IMR-90 (cell line): Measurements from ENCODE around the gene SHISA6. TPM values are rescaled to one million over a fixed set of nuclear protein-coding genes. Genes with fewer than 3 reads are reported as not detected.

Source experiments
- ATAC-seq: fragments of 200-7000 bp; cut with Tn5 transposase; 2 replicates; pipeline ENCODE4 v1.9.1; 2020; ENCODE audit warnings: low read depth, mild to moderate bottlenecking, moderate library complexity
- BruUV-seq: library from RNA; stranded (reverse); fragments of 400-500 nt; replicated peaks from 2 replicates; lab custom pipeline; 2021; lab: Mats Ljungman, UMichigan
- CTCF ChIA-PET: fragments of 300-600 bp; formaldehyde crosslinking; extraction: SDS; loops from one replicate; lab custom pipeline; 2021; ENCODE audit warnings: antibody characterized with exemption; lab: Yijun Ruan, JAX
- POLR2A ChIA-PET: fragments of 300-600 bp; sonication (Branson Sonifier 250); formaldehyde crosslinking; loops from one replicate; lab custom pipeline; 2022; ENCODE audit warnings: antibody characterized with exemption; ENCODE audit not compliant: unreplicated experiment; lab: Charles Lee
- DNase-seq: peaks from one replicate; pipeline ENCODE4 v3.0.0; 2013
- H2AFZ ChIP-seq: replicated peaks from 2 replicates; pipeline ENCODE3; 2013; ENCODE audit warnings: low read length, mild to moderate bottlenecking; ENCODE audit not compliant: poor library complexity
- H2AK5ac ChIP-seq: 2 replicates; pipeline ENCODE4 v1.6.1; 2013; ENCODE audit warnings: low read depth, low read length, inconsistent platforms
- H2AK9ac ChIP-seq: replicated peaks from 2 replicates; pipeline ENCODE3; 2013; ENCODE audit warnings: mild to moderate bottlenecking, low read depth, low read length, moderate library complexity; ENCODE audit not compliant: poor library complexity
- H2BK120ac ChIP-seq: 2 replicates; pipeline ENCODE4 v1.6.1; 2013; ENCODE audit warnings: low read depth, low read length, inconsistent platforms
- H2BK15ac ChIP-seq: 3 replicates; pipeline ENCODE4 v1.6.1; 2013; ENCODE audit warnings: low read depth, low read length, inconsistent platforms
- H2BK20ac ChIP-seq: 2 replicates; pipeline ENCODE4 v1.6.1; 2013; ENCODE audit warnings: low read depth, mild to moderate bottlenecking, inconsistent platforms, low read length, moderate library complexity
- H2BK5ac ChIP-seq: 2 replicates; pipeline ENCODE4 v1.6.1; 2013; ENCODE audit warnings: mild to moderate bottlenecking, low read depth, low read length, inconsistent platforms; ENCODE audit not compliant: poor library complexity, severe bottlenecking
- H3K14ac ChIP-seq: replicated peaks from 2 replicates; pipeline ENCODE4 v1.6.1; 2013; ENCODE audit warnings: low read depth, low read length, inconsistent platforms
- H3K18ac ChIP-seq: 2 replicates; pipeline ENCODE4 v1.6.1; 2013; ENCODE audit warnings: low read depth, low read length, control low read depth
- H3K23ac ChIP-seq: 2 replicates; pipeline ENCODE4 v1.6.1; 2013; ENCODE audit warnings: low read depth, low read length, inconsistent platforms
- H3K27ac ChIP-seq: 2 replicates; pipeline ENCODE4 v1.5.1; 2013; ENCODE audit warnings: mild to moderate bottlenecking, control low read depth, low read length; ENCODE audit not compliant: insufficient read depth
- H3K27me3 ChIP-seq: 2 replicates; pipeline ENCODE4 v1.6.1; 2013; ENCODE audit warnings: low read length; ENCODE audit not compliant: control insufficient read depth, insufficient read depth
- H3K36me3 ChIP-seq: 2 replicates; pipeline ENCODE4 v1.6.1; 2013; ENCODE audit warnings: low read length, mixed read lengths; ENCODE audit not compliant: control insufficient read depth, insufficient read depth
- H3K4ac ChIP-seq: 2 replicates; pipeline ENCODE4 v1.6.1; 2013; ENCODE audit warnings: low read depth, low read length, inconsistent platforms
- H3K4me1 ChIP-seq: 2 replicates; pipeline ENCODE4 v1.6.1; 2013; ENCODE audit warnings: low read length, mixed read lengths; ENCODE audit not compliant: control insufficient read depth, insufficient read depth
- H3K4me2 ChIP-seq: 2 replicates; pipeline ENCODE4 v1.6.1; 2013; ENCODE audit warnings: low read depth, mild to moderate bottlenecking, control low read depth, low read length, moderate library complexity
- H3K4me3 ChIP-seq: 2 replicates; pipeline ENCODE4 v1.5.1; 2013; ENCODE audit warnings: low read depth, mild to moderate bottlenecking, control low read depth, low read length, moderate library complexity; ENCODE audit not compliant: insufficient read depth
- H3K56ac ChIP-seq: 2 replicates; pipeline ENCODE4 v1.6.1; 2013; ENCODE audit warnings: low read length, inconsistent platforms; ENCODE audit not compliant: insufficient read depth; ENCODE audit errors: extremely low read depth
- H3K79me1 ChIP-seq, 2 experiments: 2 replicates each; pipeline ENCODE4 v1.6.1; 2013; ENCODE audit warnings: low read length in 2 of 2, inconsistent platforms in 1 of 2, low read depth in 1 of 2
- H3K9ac ChIP-seq: 2 replicates; pipeline ENCODE4 v1.6.1; 2013; ENCODE audit warnings: low read depth, low read length, control low read depth
- H3K9me1 ChIP-seq: 2 replicates; pipeline ENCODE4 v1.6.1; 2013; ENCODE audit warnings: low read length, inconsistent platforms; ENCODE audit not compliant: insufficient read depth
- H3K9me3 ChIP-seq: 2 replicates; pipeline ENCODE4 v1.6.1; 2013; ENCODE audit warnings: low read length; ENCODE audit not compliant: control insufficient read depth, insufficient read depth
- H4K20me1 ChIP-seq: 2 replicates; pipeline ENCODE4 v1.6.1; 2013; ENCODE audit warnings: low read length, inconsistent platforms; ENCODE audit not compliant: insufficient read depth
- H4K5ac ChIP-seq: 2 replicates; pipeline ENCODE4 v1.6.1; 2013; ENCODE audit warnings: mild to moderate bottlenecking, low read depth, low read length, control low read depth
- H4K8ac ChIP-seq, 2 experiments: 2 replicates each; pipeline ENCODE4 v1.6.1; 2013; ENCODE audit warnings: low read depth in 2 of 2, low read length in 2 of 2, control low read depth in 1 of 2, inconsistent platforms in 1 of 2
- H4K91ac ChIP-seq: 2 replicates; pipeline ENCODE4 v1.6.1; 2013; ENCODE audit warnings: low read depth, low read length, inconsistent platforms; ENCODE audit not compliant: insufficient read depth
- BHLHE40 ChIP-seq: fragments of 150-350 bp; IDR thresholded peaks from 2 replicates; pipeline ENCODE4 v1.6.1; 2016; ENCODE audit warnings: mild to moderate bottlenecking, low read depth, low read length
- MXI1 ChIP-seq: IDR thresholded peaks from 2 replicates; pipeline ENCODE4 v1.6.1; 2012; ENCODE audit warnings: low read depth, mild to moderate bottlenecking, low read length, moderate library complexity, borderline replicate concordance
- NFE2L2 ChIP-seq: fragments of 150-350 bp; IDR thresholded peaks from 2 replicates; pipeline ENCODE4 v1.6.1; 2016; ENCODE audit warnings: low read depth, mild to moderate bottlenecking, low read length
- RCOR1 ChIP-seq: IDR thresholded peaks from 2 replicates; pipeline ENCODE4 v1.6.1; 2012; ENCODE audit warnings: mild to moderate bottlenecking, low read length, improper control_type of control experiment; ENCODE audit not compliant: insufficient replicate concordance
- RFX5 ChIP-seq: IDR thresholded peaks from 2 replicates; pipeline ENCODE4 v1.8.0; 2012; ENCODE audit warnings: low read depth, mild to moderate bottlenecking, low read length, moderate library complexity
- SMC3 ChIP-seq: fragments of 150-350 bp; IDR thresholded peaks from 2 replicates; pipeline ENCODE4 v1.6.1; 2016; ENCODE audit warnings: low read depth, mild to moderate bottlenecking, antibody characterized with exemption, low read length, moderate library complexity
- USF2 ChIP-seq: fragments of 150-350 bp; IDR thresholded peaks from 2 replicates; pipeline ENCODE4 v1.6.1; 2017; ENCODE audit warnings: mild to moderate bottlenecking, antibody characterized with exemption, low read length, low read depth
- WGBS, 2 experiments: methylation state at CpG; one replicate each; pipeline versions ENCODE4 v1.1.5 to v1.1.7; 2013; ENCODE audit warnings: missing lambda C conversion rate in 2 of 2; ENCODE audit not compliant: insufficient read length in 1 of 2; ENCODE audit errors: extremely low coverage in 2 of 2; 5-methylcytosine and 5-hydroxymethylcytosine counted together
- dilution Hi-C: fragments of 300-500 bp; cut with HindIII; formaldehyde crosslinking; loops from one replicate; pipeline ENCODE4 v1.14.3; 2018; ENCODE audit warnings: low sequenced_read_pairs; ENCODE audit not compliant: unreplicated experiment
- in situ Hi-C: fragments of 300-500 bp; cut with MboI; formaldehyde crosslinking; loops from 3 replicates; pipeline ENCODE4 v1.14.3; 2019; ENCODE audit warnings: low sequenced_read_pairs, inconsistent platforms, mixed read lengths
- intact Hi-C: fragments of 100-400 bp; cut with micrococcal nuclease; formaldehyde crosslinking; loops from 2 replicates; pipeline ENCODE4 v1.10.0; 2022
- polyA plus RNA-seq, 3 experiments: library from polyadenylated mRNA; depleted of rRNA; stranded (reverse); fragments of >200 nt; gene quantifications; 2 replicates each; pipeline ENCODE4 v1.2.3, GENCODE V29; 2012; ENCODE audit warnings: low replicate concordance in 1 of 3
- total RNA-seq: library from RNA; depleted of rRNA; stranded (reverse); fragments of >200 nt; gene quantifications from 2 replicates; pipeline ENCODE4 v1.2.3, GENCODE V29; 2012

The SHISA6 gene
- total and polyA plus RNA-seq, 2 of the 4 experiments (the other 2 are of a cell fraction): not detected

GRCh38 chr17:11495613-11496012, 254.6 kb downstream of the SHISA6 start:
- ChIA-PET CTCF (no interaction called here), POLR2A (no interaction called here)
- Histone ChIP-seq H3K18ac (no peak overlapping the region), H3K4me3 (no peak overlapping the region), H3K23ac (no peak overlapping the region), H4K20me1 (no peaks in the 10 kb centered on the region), H2BK120ac (no peak overlapping the region), H2BK5ac (no peak overlapping the region), H4K8ac (no peak overlapping the region), H3K27me3 (no peaks in the 10 kb centered on the region), H4K91ac (no peak overlapping the region), H3K36me3 (no peaks in the 10 kb centered on the region), H3K9me3 (peaks cover 31% of the 10 kb centered on the region), H3K56ac (no peak overlapping the region), H3K9ac (no peak overlapping the region), H3K4me1 (no peaks in the 10 kb centered on the region), H2BK20ac (no peak overlapping the region), H3K14ac (no peak overlapping the region), H3K4me2 (no peak overlapping the region), H2BK15ac (no peak overlapping the region), H3K4ac (no peak overlapping the region), H3K27ac (no peak overlapping the region), H4K5ac (no peak overlapping the region), H3K79me1 (no peaks in the 10 kb centered on the region), H2AK5ac (no peak overlapping the region), H3K9me1 (no peaks in the 10 kb centered on the region), H2AFZ (no peak overlapping the region), H2AK9ac (no peak overlapping the region)
- TF ChIP-seq RCOR1 (no peak), RFX5 (no peak), NFE2L2 (no peak), BHLHE40 (no peak), USF2 (no peak), MXI1 (no peak), SMC3 (no peak)
- BruUV-seq: no TSS peak
- DNase-seq: no peak
- ATAC-seq: no peak
- dilution Hi-C loops (no loop called here), intact Hi-C loops (no loop called here), in situ Hi-C loops (no loop called here)
- 0% methylated on average over 1 of the region's 3 CpGs; no CpG with 5 or more reads in 1 of the 2 experiments for WGBS, 2 experiments
